Epithelial cell of esophagus (primary cell): ENCODE data around the gene NSMCE1.
"Not testable (repeated sequence)": the region's sequence is repeated elsewhere in the genome, so short reads cannot be mapped to it uniquely, and the experiment has no call there.

ENCODE experiments used
- DNase-seq: peaks from one replicate; pipeline ENCODE4 v3.0.0; 2010; ENCODE audit warnings: low read depth
- H3K4me3 ChIP-seq: 2 replicates; pipeline ENCODE4 v1.5.1; 2011; ENCODE audit warnings: mild to moderate bottlenecking, low read length, control low read depth
- CTCF ChIP-seq: IDR thresholded peaks from 2 replicates; pipeline ENCODE4 v1.5.1; 2011; ENCODE audit warnings: low read depth, mild to moderate bottlenecking, low read length, control low read depth, inconsistent platforms; ENCODE audit not compliant: insufficient read depth; ENCODE audit errors: missing control alignments

The NSMCE1 gene

GRCh38 chr16:27301236-27301861 is 32.8 kb upstream of the NSMCE1 start:
- DNase-seq, result no peak
- H3K4me3 ChIP-seq, result no peak overlapping the region
- no peak for TF ChIP-seq CTCF

GRCh38 chr16:27298132-27298531 is 29.6 kb upstream of the NSMCE1 start:
- H3K4me3 ChIP-seq, result no peak overlapping the region
- DNase-seq, result no peak
- no peak for TF ChIP-seq CTCF

GRCh38 chr16:27293343-27293742 is 24.8 kb upstream of the NSMCE1 start:
- no peak for TF ChIP-seq CTCF
- no peak overlapping the region for H3K4me3 ChIP-seq
- no peak for DNase-seq

- no peak overlapping the region for H3K4me3 ChIP-seq
- no peak for DNase-seq
- no peak for TF ChIP-seq CTCF
These were observed 23.2 kb upstream of the NSMCE1 start for GRCh38 chr16:27291722-27292240.

GRCh38 chr16:27291106-27291505 is 22.5 kb upstream of the NSMCE1 start:
- H3K4me3 ChIP-seq, result no peak overlapping the region
- no peak for TF ChIP-seq CTCF
- no peak for DNase-seq

- DNase-seq, result no peak
- TF ChIP-seq CTCF, result no peak
- no peak overlapping the region for H3K4me3 ChIP-seq
These were observed 22.0 kb upstream of the NSMCE1 start for GRCh38 chr16:27290562-27290961.

GRCh38 chr16:27289669-27290068 is 21.1 kb upstream of the NSMCE1 start:
- no peak for DNase-seq
- H3K4me3 ChIP-seq, result no peak overlapping the region
- TF ChIP-seq CTCF, result no peak

- DNase-seq, H3K4me3 ChIP-seq: not testable (repeated sequence)
These were observed 19.7 kb upstream of the NSMCE1 start for GRCh38 chr16:27288313-27288712.
